CD4-positive, alpha-beta T cell treated with Interleukin-6 at 100 ng/mL for 8 hours (primary cell): Measurements from ENCODE around the gene NCR2.
A peak's percentile ranks its signal among the peaks of the same experiment; 100 is the strongest.

Source experiments
- DNase-seq: peaks from one replicate; pipeline ENCODE4 v3.0.0-alpha.2; 2020; ENCODE audit warnings: mixed read lengths, low spot score

NCR2 gene

GRCh38 chr6:41331401-41332150 is 3.8 kb upstream of the NCR2 start:
- no peak for DNase-seq

GRCh38 chr6:41332241-41332640 is 3.2 kb upstream of the NCR2 start:
- no peak for DNase-seq

GRCh38 chr6:41332842-41333736 is 2.3 kb upstream of the NCR2 start:
- DNase-seq: no peak

GRCh38 chr6:41334482-41335040 is 847 bp upstream of the NCR2 start:
- no peak for DNase-seq

- no peak for DNase-seq
Measured at GRCh38 chr6:41335943-41336342, 535 bp downstream of the NCR2 start.

GRCh38 chr6:41336824-41337223 is 1.4 kb downstream of the NCR2 start:
- no peak for DNase-seq

GRCh38 chr6:41337709-41338108 is 2.3 kb downstream of the NCR2 start:
- no peak for DNase-seq

GRCh38 chr6:41338659-41339058 is 3.3 kb downstream of the NCR2 start:
- DNase-seq: no peak

GRCh38 chr6:41341580-41341979 is 6.2 kb downstream of the NCR2 start:
- DNase-seq: no peak

- DNase-seq: no peak
Measured at GRCh38 chr6:41342241-41342640, 6.8 kb downstream of the NCR2 start.

GRCh38 chr6:41343641-41344187 is 8.3 kb downstream of the NCR2 start:
- DNase-seq: no peak

GRCh38 chr6:41344876-41345275 is 9.5 kb downstream of the NCR2 start:
- peak; percentile 54 for DNase-seq

GRCh38 chr6:41345901-41346300 is 10.5 kb downstream of the NCR2 start:
- no peak for DNase-seq

GRCh38 chr6:41346441-41346840 is 11.0 kb downstream of the NCR2 start:
- DNase-seq: no peak

GRCh38 chr6:41347378-41348050 is 12.1 kb downstream of the NCR2 start:
- DNase-seq: no peak

- no peak for DNase-seq
Measured at GRCh38 chr6:41348934-41349333, 13.5 kb downstream of the NCR2 start.

- no peak for DNase-seq
Measured at GRCh38 chr6:41352396-41352795, 17.0 kb downstream of the NCR2 start.

- no peak for DNase-seq
Measured at GRCh38 chr6:41352907-41353306, 17.5 kb downstream of the NCR2 start.

GRCh38 chr6:41353333-41353732 is 17.9 kb downstream of the NCR2 start:
- no peak for DNase-seq

- no peak for DNase-seq
Measured at GRCh38 chr6:41355952-41356351, 20.5 kb downstream of the NCR2 start.

- DNase-seq: no peak
Measured at GRCh38 chr6:41356825-41357224, 21.4 kb downstream of the NCR2 start.

- DNase-seq: no peak
Measured at GRCh38 chr6:41358503-41358902, 23.1 kb downstream of the NCR2 start.
